K562 (cell line): ENCODE results near the gene PJA1. TPM values are rescaled to one million over a fixed set of nuclear protein-coding genes. Genes with fewer than 3 reads are reported as not detected.

Experiments used
- OTX1 ChIP-seq: fragments of 450-650 bp; formaldehyde crosslinking; IDR thresholded peaks from 2 replicates; pipeline ENCODE4 v1.4.0; 2022; ENCODE audit warnings: mild to moderate bottlenecking
- SP2 ChIP-seq: IDR thresholded peaks from 2 replicates; pipeline ENCODE4 v1.6.1; 2011; ENCODE audit warnings: mild to moderate bottlenecking, low read depth, low read length, moderate library complexity; ENCODE audit not compliant: poor library complexity, severe bottlenecking; ENCODE audit errors: extremely low read depth
- WHSC1 ChIP-seq: IDR thresholded peaks from one replicate; pipeline ENCODE4 v1.6.1; 2012; ENCODE audit warnings: low read length, control low read depth, inconsistent platforms
- ZNF445 ChIP-seq: fragments of 250-450 bp; sonication (Bioruptor Pico); IDR thresholded peaks from 2 replicates; pipeline ENCODE4 v1.4.0; 2020; ENCODE audit warnings: low read depth, mild to moderate bottlenecking, moderate library complexity
- polyA plus RNA-seq, 8 experiments: library from polyadenylated mRNA; depleted of rRNA in 4 of 8; stranded (reverse) in 5 of 8; unstranded in 3 of 8; fragments of >200 nt; fragmentation: Nextera tagmentation in 2 of 8; fragmentation: Illumina TruSeq in 1 of 8; extraction: Ambion mirVana in 2 of 8; extraction: Trizol in 1 of 8; gene quantifications; 2 replicates each; pipeline versions ENCODE4 v1.2.1 to v1.2.3, GENCODE V29; 2011 to 2014; ENCODE audit warnings: inconsistent platforms in 1 of 8, missing spikeins in 1 of 8
- total RNA-seq, 7 experiments: library from RNA; depleted of rRNA in 6 of 7; stranded (reverse); fragments of >200 nt in 6 of 7; fragmentation: Illumina TruSeq in 2 of 7; extraction: Trizol in 2 of 7; gene quantifications; 2 replicates each; pipeline versions ENCODE4 v1.2.1 to v1.2.3, GENCODE V29; 2011 to 2021; ENCODE audit warnings: low replicate concordance in 1 of 7
- TF ChIP-seq, protein P1 (sequence below): fragments of 250-450 bp; sonication (Bioruptor Pico); IDR thresholded peaks from 2 replicates; pipeline ENCODE4 v1.4.0; 2020; ENCODE audit warnings: mild to moderate bottlenecking, moderate library complexity
- TF ChIP-seq, protein P2 (sequence below): fragments of 250-450 bp; sonication (Bioruptor Pico); IDR thresholded peaks from 2 replicates; pipeline ENCODE4 v1.5.0; 2021
- TF ChIP-seq, protein P3 (sequence below): fragments of 250-450 bp; sonication (Bioruptor Pico); IDR thresholded peaks from 2 replicates; pipeline ENCODE4 v1.6.1; 2021; ENCODE audit warnings: mild to moderate bottlenecking
- TF ChIP-seq, protein P4 (sequence below): fragments of 250-450 bp; sonication (Bioruptor Pico); IDR thresholded peaks from 2 replicates; pipeline ENCODE4 v1.5.0; 2022; ENCODE audit warnings: mild to moderate bottlenecking
- TF ChIP-seq, protein P5 (sequence below): fragments of 450-650 bp; IDR thresholded peaks from 2 replicates; pipeline ENCODE4 v1.6.1; 2016; ENCODE audit warnings: low read depth
- TF ChIP-seq, protein P6 (sequence below): IDR thresholded peaks from 2 replicates; pipeline ENCODE4 v1.6.1; 2016; ENCODE audit warnings: missing genetic modification characterization, missing compliant biosample characterization
- TF ChIP-seq, protein P7 (sequence below): sonication (generic); formaldehyde crosslinking; IDR thresholded peaks from 2 replicates; pipeline ENCODE4 v1.5.0; 2020; ENCODE audit warnings: missing genetic modification reagents

PJA1 gene
- total and polyA plus RNA-seq, 9 of the 15 experiments (the other 6 are each of a cell fraction or from before 2014, with no cell fraction given) = 1.6 to 6.0 (median 4.0) TPM

DNA sequence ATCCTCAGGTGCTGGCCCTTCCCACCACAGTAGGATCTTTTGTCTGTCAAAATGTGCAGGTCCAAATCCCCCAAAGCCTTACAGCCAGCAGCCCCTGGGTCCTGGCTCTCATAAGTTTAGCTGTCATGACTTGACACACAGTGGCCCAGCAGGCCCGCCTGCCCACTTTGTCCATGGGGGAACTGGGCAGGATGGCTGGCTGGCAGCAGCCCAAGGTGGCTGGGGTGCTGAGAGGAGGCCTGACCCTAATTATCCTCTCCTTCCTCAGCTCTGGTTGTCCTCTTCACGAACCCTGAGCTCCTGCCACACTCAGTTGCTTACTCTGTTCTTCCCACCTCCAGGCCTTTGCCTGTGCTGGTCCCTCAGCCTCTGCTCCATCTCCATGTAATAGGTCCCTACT, 46.4 kb upstream of the PJA1 start (continued):
- TF ChIP-seq, protein P1, sequence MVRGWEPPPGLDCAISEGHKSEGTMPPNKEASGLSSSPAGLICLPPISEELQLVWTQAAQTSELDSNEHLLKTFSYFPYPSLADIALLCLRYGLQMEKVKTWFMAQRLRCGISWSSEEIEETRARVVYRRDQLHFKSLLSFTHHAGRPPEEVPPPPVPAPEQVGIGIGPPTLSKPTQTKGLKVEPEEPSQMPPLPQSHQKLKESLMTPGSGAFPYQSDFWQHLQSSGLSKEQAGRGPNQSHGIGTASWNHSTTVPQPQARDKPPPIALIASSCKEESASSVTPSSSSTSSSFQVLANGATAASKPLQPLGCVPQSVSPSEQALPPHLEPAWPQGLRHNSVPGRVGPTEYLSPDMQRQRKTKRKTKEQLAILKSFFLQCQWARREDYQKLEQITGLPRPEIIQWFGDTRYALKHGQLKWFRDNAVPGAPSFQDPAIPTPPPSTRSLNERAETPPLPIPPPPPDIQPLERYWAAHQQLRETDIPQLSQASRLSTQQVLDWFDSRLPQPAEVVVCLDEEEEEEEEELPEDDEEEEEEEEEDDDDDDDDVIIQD = no peak
- TF ChIP-seq, protein P2, sequence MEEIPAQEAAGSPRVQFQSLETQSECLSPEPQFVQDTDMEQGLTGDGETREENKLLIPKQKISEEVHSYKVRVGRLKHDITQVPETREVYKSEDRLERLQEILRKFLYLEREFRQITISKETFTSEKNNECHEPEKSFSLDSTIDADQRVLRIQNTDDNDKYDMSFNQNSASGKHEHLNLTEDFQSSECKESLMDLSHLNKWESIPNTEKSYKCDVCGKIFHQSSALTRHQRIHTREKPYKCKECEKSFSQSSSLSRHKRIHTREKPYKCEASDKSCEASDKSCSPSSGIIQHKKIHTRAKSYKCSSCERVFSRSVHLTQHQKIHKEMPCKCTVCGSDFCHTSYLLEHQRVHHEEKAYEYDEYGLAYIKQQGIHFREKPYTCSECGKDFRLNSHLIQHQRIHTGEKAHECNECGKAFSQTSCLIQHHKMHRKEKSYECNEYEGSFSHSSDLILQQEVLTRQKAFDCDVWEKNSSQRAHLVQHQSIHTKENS (CRISPR knock-in tag) = no peak
- TF ChIP-seq, protein P3, sequence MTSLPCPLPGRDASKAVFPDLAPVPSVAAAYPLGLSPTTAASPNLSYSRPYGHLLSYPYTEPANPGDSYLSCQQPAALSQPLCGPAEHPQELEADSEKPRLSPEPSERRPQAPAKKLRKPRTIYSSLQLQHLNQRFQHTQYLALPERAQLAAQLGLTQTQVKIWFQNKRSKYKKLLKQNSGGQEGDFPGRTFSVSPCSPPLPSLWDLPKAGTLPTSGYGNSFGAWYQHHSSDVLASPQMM (CRISPR knock-in tag) = no peak
- TF ChIP-seq, protein P4, sequence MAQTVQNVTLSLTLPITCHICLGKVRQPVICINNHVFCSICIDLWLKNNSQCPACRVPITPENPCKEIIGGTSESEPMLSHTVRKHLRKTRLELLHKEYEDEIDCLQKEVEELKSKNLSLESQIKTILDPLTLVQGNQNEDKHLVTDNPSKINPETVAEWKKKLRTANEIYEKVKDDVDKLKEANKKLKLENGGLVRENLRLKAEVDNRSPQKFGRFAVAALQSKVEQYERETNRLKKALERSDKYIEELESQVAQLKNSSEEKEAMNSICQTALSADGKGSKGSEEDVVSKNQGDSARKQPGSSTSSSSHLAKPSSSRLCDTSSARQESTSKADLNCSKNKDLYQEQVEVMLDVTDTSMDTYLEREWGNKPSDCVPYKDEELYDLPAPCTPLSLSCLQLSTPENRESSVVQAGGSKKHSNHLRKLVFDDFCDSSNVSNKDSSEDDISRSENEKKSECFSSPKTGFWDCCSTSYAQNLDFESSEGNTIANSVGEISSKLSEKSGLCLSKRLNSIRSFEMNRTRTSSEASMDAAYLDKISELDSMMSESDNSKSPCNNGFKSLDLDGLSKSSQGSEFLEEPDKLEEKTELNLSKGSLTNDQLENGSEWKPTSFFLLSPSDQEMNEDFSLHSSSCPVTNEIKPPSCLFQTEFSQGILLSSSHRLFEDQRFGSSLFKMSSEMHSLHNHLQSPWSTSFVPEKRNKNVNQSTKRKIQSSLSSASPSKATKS (CRISPR knock-in tag) = no peak
- TF ChIP-seq, protein P5, sequence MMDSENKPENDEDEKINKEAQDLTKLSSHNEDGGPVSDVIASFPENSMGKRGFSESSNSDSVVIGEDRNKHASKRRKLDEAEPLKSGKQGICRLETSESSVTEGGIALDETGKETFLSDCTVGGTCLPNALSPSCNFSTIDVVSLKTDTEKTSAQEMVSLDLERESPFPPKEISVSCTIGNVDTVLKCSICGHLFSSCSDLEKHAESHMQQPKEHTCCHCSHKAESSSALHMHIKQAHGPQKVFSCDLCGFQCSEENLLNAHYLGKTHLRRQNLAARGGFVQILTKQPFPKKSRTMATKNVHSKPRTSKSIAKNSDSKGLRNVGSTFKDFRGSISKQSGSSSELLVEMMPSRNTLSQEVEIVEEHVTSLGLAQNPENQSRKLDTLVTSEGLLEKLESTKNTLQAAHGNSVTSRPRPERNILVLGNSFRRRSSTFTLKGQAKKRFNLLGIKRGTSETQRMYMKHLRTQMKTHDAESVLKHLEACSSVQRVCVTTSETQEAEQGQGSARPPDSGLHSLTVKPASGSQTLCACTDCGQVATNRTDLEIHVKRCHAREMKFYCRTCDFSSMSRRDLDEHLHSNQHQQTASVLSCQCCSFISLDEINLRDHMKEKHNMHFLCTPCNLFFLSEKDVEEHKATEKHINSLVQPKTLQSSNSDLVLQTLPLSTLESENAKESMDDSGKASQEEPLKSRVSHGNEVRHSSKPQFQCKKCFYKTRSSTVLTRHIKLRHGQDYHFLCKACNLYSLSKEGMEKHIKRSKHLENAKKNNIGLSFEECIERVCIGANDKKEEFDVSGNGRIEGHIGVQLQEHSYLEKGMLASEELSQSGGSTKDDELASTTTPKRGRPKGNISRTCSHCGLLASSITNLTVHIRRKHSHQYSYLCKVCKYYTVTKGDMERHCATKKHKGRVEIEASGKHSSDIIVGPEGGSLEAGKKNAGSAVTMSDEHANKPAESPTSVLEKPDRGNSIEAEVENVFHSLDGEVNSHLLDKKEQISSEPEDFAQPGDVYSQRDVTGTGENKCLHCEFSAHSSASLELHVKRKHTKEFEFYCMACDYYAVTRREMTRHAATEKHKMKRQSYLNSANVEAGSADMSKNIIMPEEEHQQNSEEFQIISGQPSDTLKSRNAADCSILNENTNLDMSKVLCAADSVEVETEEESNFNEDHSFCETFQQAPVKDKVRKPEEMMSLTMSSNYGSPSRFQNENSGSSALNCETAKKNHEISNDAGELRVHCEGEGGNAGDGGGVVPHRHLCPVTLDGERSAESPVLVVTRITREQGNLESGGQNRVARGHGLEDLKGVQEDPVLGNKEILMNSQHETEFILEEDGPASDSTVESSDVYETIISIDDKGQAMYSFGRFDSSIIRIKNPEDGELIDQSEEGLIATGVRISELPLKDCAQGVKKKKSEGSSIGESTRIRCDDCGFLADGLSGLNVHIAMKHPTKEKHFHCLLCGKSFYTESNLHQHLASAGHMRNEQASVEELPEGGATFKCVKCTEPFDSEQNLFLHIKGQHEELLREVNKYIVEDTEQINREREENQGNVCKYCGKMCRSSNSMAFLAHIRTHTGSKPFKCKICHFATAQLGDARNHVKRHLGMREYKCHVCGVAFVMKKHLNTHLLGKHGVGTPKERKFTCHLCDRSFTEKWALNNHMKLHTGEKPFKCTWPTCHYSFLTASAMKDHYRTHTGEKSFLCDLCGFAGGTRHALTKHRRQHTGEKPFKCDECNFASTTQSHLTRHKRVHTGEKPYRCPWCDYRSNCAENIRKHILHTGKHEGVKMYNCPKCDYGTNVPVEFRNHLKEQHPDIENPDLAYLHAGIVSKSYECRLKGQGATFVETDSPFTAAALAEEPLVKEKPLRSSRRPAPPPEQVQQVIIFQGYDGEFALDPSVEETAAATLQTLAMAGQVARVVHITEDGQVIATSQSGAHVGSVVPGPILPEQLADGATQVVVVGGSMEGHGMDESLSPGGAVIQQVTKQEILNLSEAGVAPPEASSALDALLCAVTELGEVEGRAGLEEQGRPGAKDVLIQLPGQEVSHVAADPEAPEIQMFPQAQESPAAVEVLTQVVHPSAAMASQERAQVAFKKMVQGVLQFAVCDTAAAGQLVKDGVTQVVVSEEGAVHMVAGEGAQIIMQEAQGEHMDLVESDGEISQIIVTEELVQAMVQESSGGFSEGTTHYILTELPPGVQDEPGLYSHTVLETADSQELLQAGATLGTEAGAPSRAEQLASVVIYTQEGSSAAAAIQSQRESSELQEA = no peak
- no peak for TF ChIP-seq OTX1 (CRISPR knock-in tag)
- TF ChIP-seq, protein P6, sequence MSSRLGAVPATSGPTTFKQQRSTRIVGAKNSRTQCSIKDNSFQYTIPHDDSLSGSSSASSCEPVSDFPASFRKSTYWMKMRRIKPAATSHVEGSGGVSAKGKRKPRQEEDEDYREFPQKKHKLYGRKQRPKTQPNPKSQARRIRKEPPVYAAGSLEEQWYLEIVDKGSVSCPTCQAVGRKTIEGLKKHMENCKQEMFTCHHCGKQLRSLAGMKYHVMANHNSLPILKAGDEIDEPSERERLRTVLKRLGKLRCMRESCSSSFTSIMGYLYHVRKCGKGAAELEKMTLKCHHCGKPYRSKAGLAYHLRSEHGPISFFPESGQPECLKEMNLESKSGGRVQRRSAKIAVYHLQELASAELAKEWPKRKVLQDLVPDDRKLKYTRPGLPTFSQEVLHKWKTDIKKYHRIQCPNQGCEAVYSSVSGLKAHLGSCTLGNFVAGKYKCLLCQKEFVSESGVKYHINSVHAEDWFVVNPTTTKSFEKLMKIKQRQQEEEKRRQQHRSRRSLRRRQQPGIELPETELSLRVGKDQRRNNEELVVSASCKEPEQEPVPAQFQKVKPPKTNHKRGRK (tag) = no peak
- TF ChIP-seq, protein P7, sequence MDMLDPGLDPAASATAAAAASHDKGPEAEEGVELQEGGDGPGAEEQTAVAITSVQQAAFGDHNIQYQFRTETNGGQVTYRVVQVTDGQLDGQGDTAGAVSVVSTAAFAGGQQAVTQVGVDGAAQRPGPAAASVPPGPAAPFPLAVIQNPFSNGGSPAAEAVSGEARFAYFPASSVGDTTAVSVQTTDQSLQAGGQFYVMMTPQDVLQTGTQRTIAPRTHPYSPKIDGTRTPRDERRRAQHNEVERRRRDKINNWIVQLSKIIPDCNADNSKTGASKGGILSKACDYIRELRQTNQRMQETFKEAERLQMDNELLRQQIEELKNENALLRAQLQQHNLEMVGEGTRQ (CRISPR knock-in tag) = no peak
- TF ChIP-seq WHSC1 = no peak
- no peak for TF ChIP-seq ZNF445 (CRISPR knock-in tag)
- TF ChIP-seq SP2 = no peak
